ENCODE results near the gene IRAK2. TPM values are rescaled to one million over a fixed set of nuclear protein-coding genes. Genes with fewer than 3 reads are reported as not detected.

Gene IRAK2
- total and polyA plus RNA-seq, 2 of the 8 experiments (the other 6 are each of a cell fraction or from before 2014, with no cell fraction given) = 1.5 TPM

DNA sequence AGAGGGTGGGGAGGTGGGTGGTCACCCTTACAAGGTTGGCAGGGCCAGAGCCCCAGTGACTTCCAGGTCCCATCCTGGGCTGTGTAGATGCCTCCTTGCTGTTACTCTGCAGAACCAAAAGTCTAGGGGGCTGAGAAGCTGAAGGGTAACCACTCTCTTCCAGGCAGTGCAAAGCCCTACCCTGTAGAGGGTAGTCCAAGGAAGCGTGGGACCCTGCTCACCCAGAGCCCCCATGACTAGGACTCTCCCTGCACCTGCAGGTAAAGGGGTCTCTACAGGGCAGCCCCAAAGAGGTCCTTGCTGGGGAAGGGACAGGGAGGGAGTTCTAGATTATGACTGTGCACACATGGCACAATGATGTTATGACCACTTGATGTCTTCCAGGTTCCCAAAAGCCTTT, 113.8 kb downstream of the IRAK2 start:
- POLR2A ChIA-PET (ENCODE audit: partially characterized antibody) = no interaction called here
- Histone ChIP-seq H3K4me3 (ENCODE audit: extremely low read depth in 1 of 4, insufficient read depth in 2 of 4, low read depth in 3 of 4, low read length in 4 of 4) (no peak overlapping the region), H3K9ac (replicated peaks in 1 of 4; ENCODE audit: extremely low read depth in 1 of 4, low read depth in 3 of 4, low read length in 3 of 4) (no peak overlapping the region), H2AFZ (ENCODE audit: low read length) (no peak overlapping the region), H3K23ac (ENCODE audit: insufficient read length) (no peak overlapping the region), H2BK5ac (ENCODE audit: low read depth, low read length) (no peak overlapping the region), H3K27me3 (replicated peaks in 1 of 4; ENCODE audit: control insufficient read depth in 3 of 4, extremely low read depth in 1 of 4, insufficient read depth in 3 of 4, low read length in 3 of 4) (no peaks in the 10 kb centered on the region), H3K79me1 (ENCODE audit: low read depth, low read length) (peaks cover 3% of the 10 kb centered on the region; the same call in 1 of the 2 replicates), H4K20me1 (replicated peaks in 1 of 2; ENCODE audit: control insufficient read depth in 1 of 2, insufficient read depth in 2 of 2, low read length in 2 of 2) (peaks cover 0 to 10% of the 10 kb centered on the region in 2 experiments), H4K8ac (ENCODE audit: extremely low read depth, insufficient read depth, low read length) (no peak overlapping the region; the same call in 1 of the 2 replicates), H3K18ac (ENCODE audit: extremely low read depth, low read length) (no peak overlapping the region), H3K4me1 (replicated peaks in 1 of 4; ENCODE audit: control insufficient read depth in 3 of 4, insufficient read depth in 4 of 4, low read length in 3 of 4) (no peaks in the 10 kb centered on the region), H4K5ac (ENCODE audit: insufficient read length, low read depth, low read length) (no peak overlapping the region), H2BK12ac (ENCODE audit: low read depth, low read length) (no peak overlapping the region), H3K4ac (replicated peaks; ENCODE audit: insufficient read length, low read depth, low read length) (no peak overlapping the region), H3K36me3 (ENCODE audit: control insufficient read depth in 2 of 4, insufficient read depth in 4 of 4, low read length in 3 of 4) (peaks cover 0 to 32% (median 19%) of the 10 kb centered on the region in 4 experiments), H3K14ac (ENCODE audit: insufficient read length) (no peak overlapping the region), H2AK5ac (ENCODE audit: low read depth, low read length) (no peak overlapping the region), H4K91ac (replicated peaks; ENCODE audit: insufficient read length, low read length) (no peak overlapping the region), H3K4me2 (ENCODE audit: insufficient read depth in 1 of 2, low read depth in 2 of 2, low read length in 2 of 2) (no peak overlapping the region), H3K9me3 (ENCODE audit: insufficient read depth in 2 of 2, low read depth in 1 of 2, low read length in 1 of 2) (no peaks in the 10 kb centered on the region), H3K27ac (ENCODE audit: low read depth, low read length) (no peak overlapping the region), H3K79me2 (ENCODE audit: control insufficient read depth in 1 of 2, insufficient read depth in 2 of 2, low read length in 2 of 2) (peaks cover 0 to 14% of the 10 kb centered on the region in 2 experiments; a peak in 2 of 4 replicates), H2BK120ac (replicated peaks; ENCODE audit: low read depth, low read length) (no peak overlapping the region), H2BK20ac (ENCODE audit: low read length) (no peak overlapping the region), H2BK15ac (ENCODE audit: low read length) (no peak overlapping the region), H3K23me2 (ENCODE audit: low read depth, low read length) (no peaks in the 10 kb centered on the region), H3K56ac (replicated peaks; ENCODE audit: insufficient read length, low read depth, low read length) (no peak overlapping the region)
- CTCF ChIA-PET (ENCODE audit: partially characterized antibody) = no interaction called here
- FAIRE-seq (no peak), DNase-seq (ENCODE audit: low read depth in 1 of 2, low spot score in 2 of 2) (no peak)
- 83% methylated on average over 1 of the region's 1 CpG; no CpG with 5 or more reads in 1 of the 2 experiments for WGBS, 2 experiments (ENCODE audit: extremely low coverage in 1 of 2, insufficient coverage in 1 of 2, insufficient read length in 1 of 2, insufficient replicate concordance in 2 of 2, low coverage in 1 of 2, low lambda C conversion rate in 2 of 2, missing lambda C conversion rate in 1 of 2)
- TF ChIP-seq ASH2L (IDR thresholded peaks at IDR 0.05; ENCODE audit: low read length) (no peak), ATF3 (IDR thresholded peaks at IDR 0.05; ENCODE audit: insufficient read depth, low read depth, low read length) (no peak), RAD21 (IDR thresholded peaks at IDR 0.05 in 1 of 2, conservative IDR thresholded peaks at IDR 0.05 in 1 of 2; ENCODE audit: low read depth in 2 of 2, low read length in 2 of 2) (no peak), RNF2 (IDR thresholded peaks at IDR 0.05; ENCODE audit: borderline replicate concordance, low read depth, low read length, missing control alignments, poor library complexity, severe bottlenecking) (no peak), RBBP5 (IDR thresholded peaks at IDR 0.05; ENCODE audit: borderline replicate concordance, low read depth, low read length) (no peak), CTCF (IDR thresholded peaks at IDR 0.05; ENCODE audit: control extremely low read depth in 1 of 3, insufficient read depth in 1 of 3, low read depth in 1 of 3, low read length in 3 of 3) (no peak), RXRA (IDR thresholded peaks at IDR 0.05; ENCODE audit: insufficient read depth, low read depth, low read length) (no peak), TCF12 (IDR thresholded peaks at IDR 0.05; ENCODE audit: low read depth, low read length) (no peak), CEBPB (IDR thresholded peaks at IDR 0.05; ENCODE audit: low read depth, low read length) (no peak), GTF2F1 (IDR thresholded peaks at IDR 0.05; ENCODE audit: borderline replicate concordance, low read depth, low read length) (no peak)

All from H1 (cell line).